Superior temporal gyrus (tissue), 1 donor: ENCODE measurements around the gene C11orf16.
"Not testable (repeated sequence)": the region's sequence is repeated elsewhere in the genome, so short reads cannot be mapped to it uniquely, and the experiment has no call there.

Experiments
- DNase-seq: peaks from one replicate; pipeline ENCODE4 v3.0.0-alpha.2; 2016; ENCODE audit errors: extremely low spot score

C11orf16 gene

GRCh38 chr11:8937159-8937558, 4.4 kb upstream of the C11orf16 start:
- DNase-seq: no peak

GRCh38 chr11:8935789-8936188, 3.0 kb upstream of the C11orf16 start:
- not testable (repeated sequence) for DNase-seq

- no peak for DNase-seq
These were observed 2.2 kb upstream of the C11orf16 start for GRCh38 chr11:8934742-8935488.

GRCh38 chr11:8933931-8934330, 1.2 kb upstream of the C11orf16 start:
- no peak for DNase-seq

GRCh38 chr11:8930456-8931175, 2.1 kb downstream of the C11orf16 start:
- DNase-seq: no peak

- no peak for DNase-seq
These were observed 3.6 kb downstream of the C11orf16 start for GRCh38 chr11:8928981-8929615.

GRCh38 chr11:8928205-8928604, 4.5 kb downstream of the C11orf16 start:
- no peak for DNase-seq

GRCh38 chr11:8927233-8927632, 5.5 kb downstream of the C11orf16 start:
- DNase-seq: no peak

- no peak for DNase-seq
These were observed 6.5 kb downstream of the C11orf16 start for GRCh38 chr11:8926236-8926635.

GRCh38 chr11:8925711-8926110, 7.0 kb downstream of the C11orf16 start:
- DNase-seq: no peak

- DNase-seq: no peak
These were observed 10.1 kb downstream of the C11orf16 start for GRCh38 chr11:8922691-8923090.

- no peak for DNase-seq
These were observed 15.5 kb downstream of the C11orf16 start for GRCh38 chr11:8917157-8917825.

GRCh38 chr11:8914661-8915018, 18.1 kb downstream of the C11orf16 start:
- no peak for DNase-seq

GRCh38 chr11:8913961-8914660, 18.6 kb downstream of the C11orf16 start:
- peak; percentile 47 for DNase-seq

- DNase-seq: peak; percentile 97
These were observed 21.5 kb downstream of the C11orf16 start, which contains the start of gene AKIP1 for GRCh38 chr11:8911029-8911823. TSS of gene AKIP1 (plus strand) at chr11:8911189. CDS start at chr11:8911450, 261 bp downstream.

- no peak for DNase-seq
These were observed 22.1 kb downstream of the C11orf16 start for GRCh38 chr11:8910649-8911026.

GRCh38 chr11:8908099-8908498, 24.6 kb downstream of the C11orf16 start:
- DNase-seq: no peak

GRCh38 chr11:8907116-8907515, 25.6 kb downstream of the C11orf16 start:
- no peak for DNase-seq

- DNase-seq: no peak
These were observed 27.1 kb downstream of the C11orf16 start for GRCh38 chr11:8905528-8906165.

GRCh38 chr11:8899119-8899753, 33.5 kb downstream of the C11orf16 start:
- DNase-seq: no peak
